Activated CD4-positive, CD25-positive, alpha-beta regulatory T cell treated with anti-CD3 and anti-CD28 coated beads, Interleukin-2, amount 50 U/mL, for 72 hours (primary cell): Measurements from ENCODE around the gene HDGF.
A peak's percentile ranks its signal among the peaks of the same experiment; 100 is the strongest.
"Not testable (repeated sequence)": the region's sequence is repeated elsewhere in the genome, so short reads cannot be mapped to it uniquely, and the experiment has no call there.

Experiments
- DNase-seq: peaks from one replicate; pipeline ENCODE4 v3.0.0; 2021

Gene HDGF

DNA sequence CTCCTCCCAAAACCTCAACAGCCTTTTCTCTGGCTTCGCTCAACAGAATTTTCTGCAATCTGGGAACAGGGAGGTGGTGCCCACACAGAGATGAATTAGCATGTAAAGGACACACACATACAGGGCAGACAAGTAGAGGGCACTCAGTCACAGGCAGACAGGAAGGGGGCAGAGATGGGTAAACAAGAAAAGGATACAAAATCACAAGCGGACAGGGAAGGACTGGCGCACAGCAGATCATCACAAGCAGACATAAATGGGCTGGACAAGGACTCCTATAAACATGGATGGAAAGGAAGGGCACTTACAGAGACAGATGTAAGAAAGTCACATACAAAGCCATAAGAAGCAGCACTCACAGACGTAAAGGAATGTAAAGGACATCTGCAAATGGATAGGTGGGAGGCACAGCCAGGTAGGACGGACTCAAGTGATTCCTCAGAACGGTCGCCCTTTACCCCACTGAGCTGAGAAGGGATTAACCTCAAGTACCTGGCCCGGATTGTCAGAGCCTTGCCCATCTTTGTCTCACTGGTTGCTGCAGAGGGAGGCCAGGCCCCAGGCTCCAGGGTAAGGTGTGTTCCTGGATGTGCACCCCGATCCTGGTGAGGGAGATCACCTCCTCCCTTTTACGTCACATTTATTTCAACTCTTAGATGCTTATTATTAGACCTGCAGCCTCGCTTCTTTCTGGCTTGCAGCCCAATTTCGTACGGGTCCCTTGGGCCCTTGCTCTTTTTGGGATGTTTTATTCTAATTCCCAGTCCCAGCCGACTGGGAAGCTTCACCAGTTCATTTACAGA lies 15.0 kb upstream of the HDGF start:
- no peak for DNase-seq

DNA sequence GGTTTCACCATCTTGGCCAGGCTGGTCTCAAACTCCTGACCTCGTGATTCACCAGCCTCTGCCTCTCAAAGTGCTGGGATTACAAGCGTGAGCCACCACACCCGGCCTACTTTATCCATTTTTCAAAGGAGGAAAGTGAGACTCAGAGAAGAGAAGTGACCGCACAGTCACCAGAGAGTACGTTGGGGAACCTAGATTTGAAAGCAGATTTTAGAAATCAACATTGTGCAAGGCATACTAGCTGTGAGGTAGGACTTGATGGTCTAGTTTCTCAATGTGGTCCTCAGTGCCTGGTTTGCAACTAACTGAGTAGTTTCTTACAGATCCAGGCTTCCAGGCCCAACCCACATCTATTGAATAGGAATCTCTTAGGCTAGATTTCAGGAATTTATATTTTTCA lies 14.2 kb upstream of the HDGF start:
- no peak for DNase-seq

DNA sequence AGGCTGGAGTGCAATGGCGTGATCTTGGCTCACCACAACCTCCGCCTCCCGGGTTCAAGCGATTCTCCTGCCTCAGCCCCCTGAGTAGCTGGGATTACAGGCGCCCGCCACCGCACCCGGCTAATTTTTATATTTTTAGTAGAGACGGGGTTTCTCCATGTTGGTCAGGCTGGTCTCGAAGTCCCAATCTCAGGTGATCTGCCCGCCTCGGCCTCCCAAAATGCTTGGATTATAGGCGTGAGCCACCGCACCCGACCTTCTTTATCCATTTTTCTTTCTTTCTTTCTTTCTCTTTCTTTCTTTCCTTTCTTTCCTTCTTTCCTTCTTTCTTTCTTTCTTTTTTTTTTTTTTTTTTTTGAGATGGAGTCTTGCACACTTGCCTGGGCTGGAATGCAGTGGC lies 13.7 kb upstream of the HDGF start:
- DNase-seq, result not testable (repeated sequence)

DNA sequence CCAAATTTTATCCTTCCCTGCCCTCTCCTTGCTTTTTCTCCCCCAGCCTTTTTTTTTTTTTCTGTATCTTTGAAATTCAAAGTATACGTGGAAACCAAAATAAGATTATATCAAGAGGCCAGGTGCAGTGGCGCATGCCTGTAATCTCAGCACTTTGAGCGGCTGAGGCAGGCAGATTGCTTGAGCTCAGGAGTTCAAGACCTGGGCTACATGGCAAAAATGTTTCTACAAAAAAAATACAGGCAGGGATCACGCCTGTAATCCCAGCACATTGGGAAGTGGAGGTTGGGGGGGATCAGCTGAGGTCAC lies 9.3 kb upstream of the HDGF start:
- DNase-seq, result no peak

DNA sequence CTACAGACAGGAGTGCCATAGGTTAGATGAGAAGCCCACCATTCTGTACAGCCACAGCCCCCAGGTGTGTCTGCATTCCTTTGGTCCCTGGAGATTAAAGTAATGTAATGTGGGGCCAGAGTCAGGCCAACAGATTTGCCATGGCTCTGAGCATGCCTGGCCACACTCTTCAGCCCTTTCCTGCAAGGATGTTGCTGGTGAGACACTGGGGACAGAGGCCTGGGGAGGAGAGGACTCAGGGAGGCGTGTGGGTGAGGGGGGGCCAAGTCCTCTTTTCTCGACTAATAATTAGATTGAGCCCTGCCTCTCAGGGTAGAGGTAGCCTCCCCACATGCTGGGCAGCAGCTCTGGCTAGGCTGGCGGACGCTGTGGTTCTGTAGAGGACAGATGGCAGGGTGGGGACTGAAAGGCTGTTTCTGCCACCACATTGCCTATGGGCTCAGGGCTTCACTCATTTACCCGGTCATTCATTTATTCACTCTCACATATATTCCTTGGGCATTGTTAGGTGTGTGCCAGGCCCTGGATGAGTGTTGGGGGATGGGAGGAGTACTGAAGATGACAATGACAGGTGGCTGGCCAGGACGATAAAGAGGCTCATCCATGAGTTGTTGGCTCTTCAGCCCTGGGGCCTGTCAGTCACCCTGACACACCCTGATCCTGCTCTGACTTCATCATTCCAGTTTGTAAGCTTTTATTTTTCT lies 8.8 kb upstream of the HDGF start:
- DNase-seq, result no peak

DNA sequence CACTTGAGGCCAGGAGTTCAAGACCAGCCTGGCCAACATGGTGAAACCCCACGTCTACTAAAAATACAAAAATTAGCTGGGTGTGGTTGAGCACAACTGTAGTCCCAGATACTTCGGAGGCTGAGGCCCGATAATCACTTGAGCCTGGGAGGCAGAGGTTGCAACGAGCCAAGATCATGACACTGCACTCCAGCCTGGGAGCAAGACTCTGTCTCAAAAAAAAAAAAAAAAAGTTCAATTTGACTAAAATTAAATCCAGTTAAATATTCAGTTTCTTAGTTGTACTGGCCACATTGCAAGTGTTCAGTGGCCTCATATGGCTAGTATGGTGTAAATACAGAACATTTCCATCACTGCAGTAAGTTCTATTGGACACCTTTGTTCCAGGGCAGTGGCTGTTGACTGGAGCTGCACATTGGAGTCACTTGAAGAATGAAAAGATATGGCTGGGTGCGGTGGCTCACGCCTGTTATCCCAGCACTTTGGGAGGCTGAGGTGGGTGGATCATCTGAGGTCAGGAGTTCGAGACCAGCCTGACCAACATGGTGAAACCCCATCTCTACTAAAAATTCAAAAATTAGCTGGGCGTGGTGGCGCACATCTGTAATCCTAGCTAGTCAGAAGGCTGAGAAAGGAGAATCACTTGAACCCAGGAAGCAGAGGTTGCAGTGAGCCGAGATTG lies 6.2 kb upstream of the HDGF start:
- DNase-seq, result not testable (repeated sequence)

DNA sequence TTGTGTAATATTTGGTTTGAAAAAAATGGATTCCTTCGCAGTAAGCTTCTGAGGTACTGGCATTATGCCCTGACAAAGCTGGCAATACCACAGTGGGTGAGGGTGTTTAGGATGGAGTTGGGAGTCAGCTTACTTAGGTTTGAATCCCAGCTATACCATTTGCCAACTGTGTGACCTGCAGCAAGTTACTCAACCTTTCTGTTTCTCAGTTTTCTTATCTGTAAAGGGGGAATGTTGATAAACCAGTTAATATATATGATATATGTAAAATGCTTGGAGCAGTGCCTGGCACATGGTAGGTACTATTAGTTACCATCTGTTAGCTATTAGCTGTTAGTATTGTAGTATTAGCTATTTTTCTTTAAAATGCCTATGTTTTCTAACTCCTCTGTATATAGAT lies 4.9 kb upstream of the HDGF start:
- no peak for DNase-seq

DNA sequence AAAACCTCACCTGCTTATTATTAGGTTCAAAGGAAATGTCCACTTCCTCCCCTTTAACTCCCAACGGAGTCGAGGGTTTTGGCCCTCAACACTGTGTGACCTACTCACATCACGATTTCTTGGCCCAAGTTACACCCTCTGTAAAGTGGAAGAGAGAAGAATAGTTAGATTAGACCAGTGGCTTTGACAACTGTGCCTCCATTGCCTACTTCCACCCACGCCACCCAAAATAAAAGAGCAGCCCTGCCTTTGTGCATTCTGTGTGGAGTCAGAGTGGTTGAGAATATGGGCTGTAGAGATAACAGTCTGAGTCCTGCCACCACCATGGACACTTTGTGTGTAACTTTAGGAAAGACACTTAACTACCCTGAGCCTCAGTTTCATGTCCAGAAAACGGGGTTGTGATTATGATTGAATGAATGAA lies 4.1 kb upstream of the HDGF start:
- no peak for DNase-seq

DNA sequence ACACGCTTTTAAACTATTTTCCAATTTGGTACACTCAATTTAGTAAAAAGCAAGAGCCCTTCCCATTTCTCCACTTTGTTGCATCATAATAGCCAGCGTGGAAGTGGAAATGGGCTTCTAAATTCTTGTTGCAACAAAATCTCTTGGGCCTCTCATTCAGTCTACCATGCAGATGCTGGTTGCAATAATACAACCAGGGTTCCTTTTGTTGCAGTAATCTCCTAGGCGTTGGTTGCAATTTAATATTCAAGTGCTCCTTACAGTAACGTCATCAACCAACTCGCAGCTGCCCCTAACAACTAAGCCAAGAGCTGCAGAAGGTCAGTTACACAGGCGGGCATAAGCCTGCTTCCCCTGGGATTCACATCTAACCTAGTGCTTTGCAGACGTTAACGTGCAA lies 2.7 kb upstream of the HDGF start:
- DNase-seq, result no peak

DNA sequence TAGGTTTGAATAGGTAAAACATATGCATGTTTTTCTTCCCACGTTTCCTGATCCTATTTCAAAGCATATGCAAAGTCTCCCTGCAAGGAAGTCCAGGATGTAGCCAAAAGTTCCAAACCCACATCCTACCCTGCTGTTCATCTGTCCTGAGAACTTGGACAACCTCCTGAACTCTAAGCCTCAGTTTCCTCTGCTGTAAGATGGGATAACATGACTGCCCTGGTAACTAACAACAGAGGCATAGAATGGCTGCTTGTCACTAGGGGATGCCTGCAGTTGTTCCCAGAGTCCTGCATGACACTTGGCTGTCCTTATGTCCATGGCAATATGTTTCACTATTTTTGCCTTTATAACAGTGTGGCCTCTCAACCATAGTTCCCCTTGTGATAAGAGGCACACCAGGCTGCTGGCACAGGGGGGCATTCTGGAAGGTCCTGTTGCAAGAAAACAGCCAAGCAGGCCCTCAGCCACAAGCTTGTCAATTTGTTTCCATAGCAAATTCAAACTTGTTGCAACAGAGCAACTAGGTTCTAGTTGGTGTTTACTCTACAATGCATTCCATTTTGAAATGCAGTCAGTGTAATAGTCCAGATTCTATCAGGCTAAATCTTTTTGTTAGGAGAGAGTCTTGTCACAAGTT lies 1.5 kb upstream of the HDGF start:
- no peak for DNase-seq

DNA sequence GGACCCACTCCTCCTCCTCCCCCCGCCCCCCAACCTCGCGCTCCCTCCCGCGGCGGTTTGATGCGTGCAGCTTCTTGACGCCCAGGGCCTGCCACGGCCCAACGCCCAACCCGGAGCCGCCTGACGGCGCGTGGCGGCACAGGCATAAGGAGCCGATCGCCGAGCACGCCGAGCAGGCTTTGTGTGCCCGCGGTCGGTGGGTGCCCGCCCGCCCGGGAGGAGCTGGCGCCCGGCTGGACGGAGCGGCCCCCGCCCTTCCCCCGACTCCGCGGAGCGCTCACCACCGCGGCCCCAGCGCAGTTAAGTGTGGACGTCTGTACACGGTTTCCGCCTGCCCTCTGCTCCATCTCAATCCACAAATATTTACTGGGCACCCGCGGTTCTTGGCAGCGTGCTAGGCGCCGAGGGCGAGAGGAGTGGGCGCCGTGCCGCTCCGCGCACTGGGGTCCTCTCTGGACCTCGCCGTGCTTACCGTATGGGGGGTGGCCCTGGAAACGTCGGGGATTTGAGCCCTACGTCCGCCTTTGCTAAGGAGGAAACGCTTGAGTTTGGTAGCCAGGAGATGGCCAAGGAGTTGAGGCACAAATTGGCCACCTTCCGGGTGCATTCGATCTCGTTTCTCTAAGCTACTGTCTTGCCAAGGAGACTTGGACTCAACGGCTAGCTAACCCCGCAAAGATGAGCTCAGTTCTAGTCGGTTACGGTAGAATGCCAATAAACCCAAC lies 444 bp upstream of the HDGF start:
- peak; percentile 89 for DNase-seq

DNA sequence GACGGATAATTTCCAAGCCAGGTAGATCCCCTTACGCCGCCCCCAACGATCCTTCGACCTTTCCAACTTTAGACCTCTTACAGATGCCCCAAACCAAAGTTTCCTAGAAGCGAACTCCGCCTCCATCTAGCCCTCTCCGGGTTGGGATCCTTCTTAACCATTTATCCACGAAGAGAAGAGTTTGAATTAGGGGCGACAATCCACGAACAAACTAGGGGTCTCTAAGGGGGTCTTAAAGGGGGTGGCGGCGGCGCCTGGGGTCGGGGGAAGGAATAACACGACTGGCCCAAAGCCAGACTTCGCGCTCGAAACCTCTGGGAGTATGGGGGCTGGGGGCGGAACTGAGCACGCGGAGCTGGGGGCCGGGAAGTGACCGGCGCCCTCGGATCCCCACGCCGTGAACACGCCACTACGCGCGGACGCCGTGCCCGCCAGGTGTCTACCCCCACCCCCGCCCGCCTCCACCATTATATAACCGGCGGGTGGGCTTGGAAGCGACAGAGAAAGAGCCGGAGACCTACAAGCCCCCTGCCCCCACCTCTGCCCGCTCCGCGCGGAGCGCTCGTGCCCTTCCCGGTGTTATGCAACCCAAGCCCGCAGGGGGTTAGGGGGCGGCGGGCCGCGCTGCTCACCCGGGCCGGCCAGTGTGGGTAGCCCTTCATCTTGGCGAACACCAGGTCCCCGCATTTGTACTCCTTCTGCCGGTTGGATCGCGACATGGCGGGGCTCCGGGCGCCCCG lies 594 bp downstream of the HDGF start:
- DNase-seq, result peak; percentile 57

DNA sequence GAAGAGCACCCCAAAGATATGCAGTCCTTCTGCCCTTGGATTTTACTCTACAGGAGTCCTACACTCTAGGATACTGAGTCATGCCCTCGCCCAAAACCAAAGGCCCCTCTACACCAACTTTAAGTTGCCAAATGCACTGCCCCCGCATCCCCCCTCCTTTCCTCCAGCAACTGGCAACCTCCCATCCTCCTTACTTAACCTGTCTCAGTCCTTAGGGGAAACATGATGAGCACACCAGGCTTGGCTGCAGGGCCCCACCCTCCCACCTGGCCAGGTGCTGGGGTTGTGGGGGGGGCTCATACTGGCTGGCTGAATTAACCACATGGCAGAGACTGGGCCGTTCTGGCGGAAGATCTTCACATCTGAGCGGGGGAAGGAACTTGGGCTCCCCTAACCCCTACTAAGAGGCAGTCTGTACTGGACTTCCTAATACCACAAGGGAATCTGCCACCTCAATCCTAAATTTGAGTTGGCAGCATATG lies 1.2 kb downstream of the HDGF start:
- DNase-seq, result no peak

DNA sequence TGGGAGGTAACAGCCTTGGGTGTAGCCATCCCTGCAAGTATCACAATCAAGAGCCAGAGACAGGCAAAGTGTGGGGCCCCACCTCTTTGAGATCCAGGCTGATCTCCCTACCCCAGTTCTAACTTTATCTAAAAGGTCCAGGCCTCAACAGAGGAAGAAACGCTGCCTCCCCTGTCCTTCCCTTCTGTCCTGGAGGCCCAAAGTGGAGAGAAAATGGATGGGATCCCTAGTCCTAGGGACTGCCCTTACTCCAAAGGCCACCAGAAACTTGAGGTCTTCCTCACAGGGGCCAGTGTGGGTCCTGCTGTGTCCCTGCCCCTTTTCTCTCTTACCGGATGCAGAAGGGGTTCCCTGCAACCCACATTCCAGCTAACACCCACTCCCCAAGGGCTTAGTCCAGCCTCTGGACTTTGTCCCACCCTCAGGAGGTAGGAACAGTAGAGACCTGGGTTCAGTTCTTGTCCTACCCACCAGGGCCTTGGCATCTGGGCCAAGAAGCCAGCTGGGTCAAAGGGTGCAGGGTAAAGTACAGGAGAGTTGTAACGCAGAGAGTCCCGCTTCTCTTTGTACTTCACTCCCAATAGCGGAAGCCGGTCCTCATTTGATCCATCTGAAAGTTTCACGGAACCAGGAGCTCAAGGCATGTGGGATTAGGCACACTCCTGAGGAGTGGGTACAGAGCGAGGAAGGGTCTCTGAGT lies 1.9 kb downstream of the HDGF start:
- no peak for DNase-seq

DNA sequence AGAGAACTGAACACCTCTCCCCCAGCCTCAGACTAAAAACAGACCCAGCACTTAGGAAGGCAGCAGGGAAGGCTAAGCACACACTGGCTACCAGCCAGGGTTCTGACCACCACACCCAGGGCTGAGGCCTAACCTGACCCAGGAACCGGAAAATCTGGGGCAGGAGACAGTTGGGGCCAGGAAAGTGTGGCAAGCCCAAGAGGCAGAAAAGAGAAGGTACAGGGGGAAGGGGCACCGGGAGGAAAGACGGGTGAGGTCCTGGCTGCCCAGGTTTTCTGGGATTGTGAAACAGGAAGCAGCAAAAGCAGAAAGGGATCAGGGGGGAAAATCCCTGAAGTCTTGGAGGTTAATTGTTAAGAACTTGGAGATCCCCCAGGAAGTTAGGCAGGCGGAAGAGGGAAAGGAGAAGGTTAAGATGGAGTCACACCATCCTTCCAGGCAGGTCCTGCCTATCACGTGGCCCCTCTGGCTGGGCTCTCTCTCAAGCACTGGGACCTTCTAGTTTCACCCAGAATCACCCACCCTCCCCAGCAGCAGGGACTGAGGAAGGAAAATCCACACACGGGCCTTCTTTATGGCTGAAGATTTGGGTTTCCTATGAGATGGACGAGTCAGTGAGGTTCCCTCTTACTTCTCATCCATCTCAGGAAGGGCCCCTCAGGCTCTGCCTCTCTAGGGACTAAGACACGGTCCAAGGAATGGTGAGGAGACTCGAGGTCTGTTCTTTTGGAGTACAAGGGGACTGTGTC lies 2.6 kb downstream of the HDGF start:
- no peak for DNase-seq

DNA sequence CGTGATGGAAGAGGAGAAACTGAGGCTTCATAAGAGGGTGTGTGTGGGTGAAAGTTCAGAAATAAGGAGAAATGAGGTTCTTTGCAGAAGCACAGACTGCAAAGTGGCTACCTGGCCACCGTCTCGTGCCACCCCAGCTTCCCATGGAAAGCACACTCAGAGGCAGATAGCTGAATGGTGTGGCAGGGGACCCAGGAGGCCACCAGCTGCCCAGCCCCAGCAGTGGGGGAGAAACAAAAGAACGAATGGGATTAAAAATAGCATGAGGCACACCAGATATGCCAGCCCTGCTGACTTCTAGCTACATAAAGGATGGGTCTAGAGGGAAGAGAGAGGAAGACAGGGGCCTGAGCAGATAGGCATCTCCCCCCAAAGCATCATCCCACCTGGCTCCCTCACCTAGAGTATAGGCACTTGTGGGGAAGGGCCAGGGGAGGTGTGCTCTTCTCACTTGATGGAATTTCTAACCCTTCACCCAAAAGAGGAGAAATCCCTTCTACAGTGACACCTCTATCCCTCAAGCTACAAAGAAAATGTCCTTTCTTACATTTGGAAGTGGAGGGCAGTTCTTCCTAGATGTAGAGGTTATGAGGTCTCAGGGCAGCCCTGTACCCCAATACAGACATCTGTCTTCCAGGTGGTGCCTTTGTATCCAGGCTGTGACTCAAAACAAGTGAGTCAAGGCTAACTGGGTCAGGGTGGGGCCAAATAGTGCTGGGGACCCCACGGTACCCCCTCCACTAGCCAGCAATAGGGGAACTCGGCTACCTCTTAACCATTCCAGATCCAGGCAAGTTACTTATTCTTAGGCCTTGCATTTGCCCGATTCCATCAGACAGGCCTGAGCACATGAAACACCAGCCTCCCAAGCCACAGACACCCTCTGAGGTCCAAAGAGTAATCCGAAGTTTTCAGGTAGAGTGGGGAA lies 3.5 kb downstream of the HDGF start:
- no peak for DNase-seq

DNA sequence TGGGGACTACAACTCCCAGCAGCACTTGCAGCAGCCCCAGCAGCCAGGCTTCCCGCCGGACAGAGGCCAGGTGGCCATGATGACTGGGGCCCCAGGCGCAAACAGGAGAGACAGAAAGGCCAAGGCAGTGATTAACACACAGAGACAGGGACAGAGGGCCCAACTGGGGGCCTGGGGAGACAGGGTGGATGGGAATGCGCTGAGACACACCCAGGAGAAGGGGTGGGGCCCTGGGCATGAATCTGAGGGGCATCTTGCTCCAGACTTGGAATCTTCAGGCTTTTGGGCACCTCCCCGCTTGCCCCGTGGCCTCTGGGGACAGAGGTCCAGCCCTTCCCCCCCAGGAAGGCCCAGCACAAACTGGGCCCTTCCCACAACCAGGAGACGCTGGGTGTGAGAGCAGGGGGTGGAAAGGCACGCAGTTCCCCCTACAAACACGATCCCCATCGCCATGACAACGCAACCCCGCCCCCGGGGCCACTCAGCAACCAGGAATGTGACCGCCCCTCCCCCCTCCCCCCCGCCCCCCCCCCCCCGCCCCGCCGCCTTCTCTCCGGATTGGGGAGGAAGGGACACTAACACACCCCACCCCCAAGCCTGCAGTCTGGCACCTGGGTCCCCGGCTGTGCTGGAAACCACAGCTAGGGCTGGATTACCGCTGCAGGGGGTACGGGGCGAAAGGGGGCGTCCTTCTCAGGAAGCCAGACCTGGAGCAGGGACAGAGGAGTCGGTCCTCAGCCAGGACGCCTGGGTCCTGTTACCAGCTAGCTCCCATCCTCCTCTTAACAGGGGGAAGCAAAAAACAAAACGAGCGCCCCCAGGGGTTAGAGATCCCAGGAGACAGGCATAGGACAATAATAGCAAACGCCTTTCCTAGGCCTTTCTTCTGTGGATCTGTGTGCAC lies 4.5 kb downstream of the HDGF start:
- DNase-seq, result no peak

DNA sequence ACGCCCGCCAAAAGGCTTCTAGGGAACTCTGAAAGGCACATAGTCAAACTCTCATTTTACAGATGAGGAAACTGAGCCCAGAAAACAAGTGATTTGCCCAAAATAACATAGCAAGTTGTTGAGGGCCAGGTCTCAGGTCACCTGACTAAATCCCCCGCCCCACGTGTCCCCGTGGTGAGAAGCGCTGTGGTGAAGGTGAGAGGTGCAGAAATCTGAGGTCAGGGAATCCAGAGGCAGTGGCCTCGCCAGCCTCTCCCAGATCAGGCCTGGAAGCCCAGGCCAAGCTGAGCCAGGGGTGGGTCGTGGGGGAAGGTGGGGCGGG lies 5.1 kb downstream of the HDGF start:
- no peak for DNase-seq

DNA sequence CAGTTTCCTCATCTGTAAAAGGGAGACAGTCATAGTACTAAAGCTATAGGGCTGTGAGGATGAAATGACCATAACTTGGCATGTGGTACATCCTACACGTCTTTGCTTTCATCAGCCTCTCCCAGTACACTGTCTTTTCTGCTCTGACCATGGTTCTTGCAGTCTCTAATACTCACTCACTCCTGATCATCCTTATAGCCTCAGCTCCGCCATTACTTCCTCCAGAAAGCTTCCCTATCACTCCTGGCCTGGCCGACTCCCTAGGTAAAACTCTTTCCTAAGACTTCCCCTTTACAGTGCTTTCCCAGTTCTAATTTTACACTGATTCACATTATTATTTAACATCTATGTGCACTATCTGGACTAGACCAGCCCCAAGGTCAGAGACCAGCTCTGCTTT lies 5.6 kb downstream of the HDGF start:
- no peak for DNase-seq
